AG09309 (cell line): Measurements from ENCODE around the gene DNAJC8.

Source experiments
- DNase-seq: peaks from one replicate; pipeline ENCODE4 v3.0.0-alpha.2; 2010; ENCODE audit warnings: low read depth
- H3K4me3 ChIP-seq: 2 replicates; pipeline ENCODE4 v1.5.1; 2011; ENCODE audit warnings: mild to moderate bottlenecking, low read depth, low read length, moderate library complexity; ENCODE audit not compliant: control insufficient read depth
- TF ChIP-seq, protein P1 (sequence below): IDR thresholded peaks from 2 replicates; pipeline ENCODE4 v1.5.1; 2011; ENCODE audit warnings: mild to moderate bottlenecking, low read depth, low read length, inconsistent platforms; ENCODE audit not compliant: insufficient read depth, control insufficient read depth; ENCODE audit errors: missing control alignments

Gene DNAJC8

DNA sequence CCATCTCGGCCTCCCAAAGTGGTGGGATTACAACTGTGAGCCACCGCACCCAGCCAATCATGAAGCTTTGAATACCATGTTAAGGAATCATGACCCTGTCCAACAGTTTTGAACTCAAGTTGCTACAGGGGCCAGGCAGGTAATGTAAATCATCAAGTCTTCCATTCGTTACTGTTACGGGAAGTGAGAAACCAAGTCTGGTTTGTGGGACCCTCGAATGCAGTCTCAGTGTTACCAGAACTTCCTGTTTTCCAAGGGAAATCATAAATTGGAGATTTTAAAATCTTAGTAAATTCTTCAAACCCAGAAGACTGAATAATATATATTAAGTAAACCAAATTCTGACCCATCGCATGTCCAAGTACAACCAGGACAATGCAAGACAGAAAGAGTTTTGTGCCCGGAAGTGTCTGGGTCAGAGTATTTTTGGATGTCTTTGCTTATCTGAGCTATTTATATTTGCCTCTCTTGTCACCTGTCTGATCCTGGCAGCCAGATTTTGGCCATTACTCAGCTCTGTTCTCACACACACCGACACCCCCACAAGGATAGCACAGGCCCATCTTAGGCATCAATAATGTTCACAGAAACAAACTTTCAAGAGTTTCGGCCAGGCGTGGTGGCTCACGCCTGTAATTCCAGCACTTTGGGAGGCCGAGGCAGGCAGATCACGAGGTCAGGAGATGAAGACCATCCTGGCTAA lies 11.9 kb upstream of the DNAJC8 start:
- H3K4me3 ChIP-seq = no peak overlapping the region
- no peak for DNase-seq
- TF ChIP-seq, protein P1, sequence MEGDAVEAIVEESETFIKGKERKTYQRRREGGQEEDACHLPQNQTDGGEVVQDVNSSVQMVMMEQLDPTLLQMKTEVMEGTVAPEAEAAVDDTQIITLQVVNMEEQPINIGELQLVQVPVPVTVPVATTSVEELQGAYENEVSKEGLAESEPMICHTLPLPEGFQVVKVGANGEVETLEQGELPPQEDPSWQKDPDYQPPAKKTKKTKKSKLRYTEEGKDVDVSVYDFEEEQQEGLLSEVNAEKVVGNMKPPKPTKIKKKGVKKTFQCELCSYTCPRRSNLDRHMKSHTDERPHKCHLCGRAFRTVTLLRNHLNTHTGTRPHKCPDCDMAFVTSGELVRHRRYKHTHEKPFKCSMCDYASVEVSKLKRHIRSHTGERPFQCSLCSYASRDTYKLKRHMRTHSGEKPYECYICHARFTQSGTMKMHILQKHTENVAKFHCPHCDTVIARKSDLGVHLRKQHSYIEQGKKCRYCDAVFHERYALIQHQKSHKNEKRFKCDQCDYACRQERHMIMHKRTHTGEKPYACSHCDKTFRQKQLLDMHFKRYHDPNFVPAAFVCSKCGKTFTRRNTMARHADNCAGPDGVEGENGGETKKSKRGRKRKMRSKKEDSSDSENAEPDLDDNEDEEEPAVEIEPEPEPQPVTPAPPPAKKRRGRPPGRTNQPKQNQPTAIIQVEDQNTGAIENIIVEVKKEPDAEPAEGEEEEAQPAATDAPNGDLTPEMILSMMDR = no peak

GRCh38 chr1:28243685-28244311 lies 11.0 kb upstream of the DNAJC8 start:
- H3K4me3 ChIP-seq = no peak overlapping the region
- TF ChIP-seq, protein P1 = no peak
- no peak for DNase-seq

- no peak for DNase-seq
- TF ChIP-seq, protein P1 = no peak
- no peak overlapping the region for H3K4me3 ChIP-seq
Measured at GRCh38 chr1:28241638-28242241, 8.9 kb upstream of the DNAJC8 start.

GRCh38 chr1:28240024-28240423 lies 7.2 kb upstream of the DNAJC8 start:
- DNase-seq = no peak
- no peak overlapping the region for H3K4me3 ChIP-seq
- TF ChIP-seq, protein P1 = no peak

- no peak overlapping the region for H3K4me3 ChIP-seq
- DNase-seq = no peak
- TF ChIP-seq, protein P1 = no peak
Measured at GRCh38 chr1:28239004-28239403, 6.2 kb upstream of the DNAJC8 start.

- no peak for DNase-seq
- H3K4me3 ChIP-seq = peak overlapping the region; percentile 90
- TF ChIP-seq, protein P1 = no peak
Measured at GRCh38 chr1:28236656-28237322, 4.0 kb upstream of the DNAJC8 start.
